GM18520 (cell line): ENCODE measurements around the gene SLC25A47.
"Not testable (repeated sequence)": the region's sequence is repeated elsewhere in the genome, so short reads cannot be mapped to it uniquely, and the experiment has no call there.

Experiments
- ATAC-seq: cut with Tn5 transposase; IDR thresholded peaks from one replicate; pipeline ENCODE4 v1.9.1; 2021; ENCODE audit not compliant: unreplicated experiment

Gene SLC25A47

GRCh38 chr14:100342826-100343225, 19.7 kb downstream of the SLC25A47 start:
- not testable (repeated sequence) for ATAC-seq

GRCh38 chr14:100344657-100345056, 21.5 kb downstream of the SLC25A47 start:
- not testable (repeated sequence) for ATAC-seq

- ATAC-seq = no peak
These were observed 22.6 kb downstream of the SLC25A47 start for GRCh38 chr14:100345711-100346110.

GRCh38 chr14:100346306-100347091, 23.4 kb downstream of the SLC25A47 start:
- ATAC-seq = no peak

- ATAC-seq = no peak
These were observed 25.2 kb downstream of the SLC25A47 start for GRCh38 chr14:100348253-100348729.

- no peak for ATAC-seq
These were observed 25.9 kb downstream of the SLC25A47 start for GRCh38 chr14:100348784-100349685.

- no peak for ATAC-seq
These were observed 27.3 kb downstream of the SLC25A47 start for GRCh38 chr14:100350276-100350926.

GRCh38 chr14:100350986-100351385, 27.8 kb downstream of the SLC25A47 start:
- no peak for ATAC-seq

- ATAC-seq = no peak
These were observed 35.3 kb downstream of the SLC25A47 start for GRCh38 chr14:100358396-100358795.

- ATAC-seq = no peak
These were observed 36.0 kb downstream of the SLC25A47 start for GRCh38 chr14:100359111-100359510.

- no peak for ATAC-seq
These were observed 36.7 kb downstream of the SLC25A47 start for GRCh38 chr14:100359881-100360280.

GRCh38 chr14:100361626-100362025, 38.5 kb downstream of the SLC25A47 start:
- ATAC-seq = no peak

- ATAC-seq = no peak
These were observed 39.3 kb downstream of the SLC25A47 start for GRCh38 chr14:100362311-100362927.

GRCh38 chr14:100363053-100363452, 39.9 kb downstream of the SLC25A47 start:
- no peak for ATAC-seq

- no peak for ATAC-seq
These were observed 41.3 kb downstream of the SLC25A47 start for GRCh38 chr14:100364403-100364802.

GRCh38 chr14:100365741-100366140, 42.6 kb downstream of the SLC25A47 start:
- ATAC-seq = no peak

- no peak for ATAC-seq
These were observed 45.9 kb downstream of the SLC25A47 start for GRCh38 chr14:100369019-100369418.

- ATAC-seq = no peak
These were observed 46.9 kb downstream of the SLC25A47 start for GRCh38 chr14:100370003-100370402.

GRCh38 chr14:100371773-100372172, 48.6 kb downstream of the SLC25A47 start:
- ATAC-seq = no peak

- ATAC-seq = no peak
These were observed 49.4 kb downstream of the SLC25A47 start for GRCh38 chr14:100372357-100373048.
